ENCODE data around the gene LDLRAD4.

The LDLRAD4 gene

DNA sequence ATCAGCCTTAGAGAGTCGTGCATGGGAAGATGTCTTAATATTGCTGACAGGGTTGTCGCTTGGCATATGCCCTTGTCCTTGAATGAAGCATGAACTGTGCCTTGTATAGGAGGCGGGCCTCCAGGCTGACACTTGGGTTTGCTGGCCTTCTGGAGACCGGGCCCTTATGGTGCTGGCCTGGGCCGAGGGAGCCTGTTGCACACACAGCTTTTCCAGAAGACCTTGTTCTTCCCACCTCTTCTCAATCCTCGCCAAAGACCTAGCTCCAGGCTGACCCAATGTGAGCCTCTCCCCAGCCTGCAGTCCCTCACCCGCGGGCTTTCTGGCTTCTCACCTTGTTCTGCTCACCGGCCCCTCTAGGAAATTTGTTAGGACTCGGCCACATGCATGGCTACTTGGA is 308.7 kb downstream of the LDLRAD4 start:
- DNase-seq (ENCODE audit: low read depth, low spot score): no peak

GRCh38 chr18:13527730-13528129 is 309.2 kb downstream of the LDLRAD4 start:
- no peak for DNase-seq (ENCODE audit: low read depth, low spot score)
- TF ChIP-seq POLR2AphosphoS5 (IDR thresholded peaks at IDR 0.05; ENCODE audit: borderline replicate concordance, low read depth, low read length) (no peak), EZH2 (IDR thresholded peaks at IDR 0.05) (no peak), FOXP2 (optimal IDR thresholded peaks at IDR 0.05; ENCODE audit: control extremely low read depth, extremely low read length, insufficient read depth) (no peak)
- Histone ChIP-seq H3K27ac (no peak overlapping the region), H3K36me3 (ENCODE audit: insufficient read depth, low read length) (no peaks in the 10 kb centered on the region), H3K9ac (ENCODE audit: insufficient read length) (no peak overlapping the region), H3K9me3 (ENCODE audit: low read depth, low read length) (no peaks in the 10 kb centered on the region), H3K4me3 (no peak overlapping the region)

More for the DNA sequence above, 308.7 kb downstream of the LDLRAD4 start:
- Histone ChIP-seq H3K27ac (no peak overlapping the region), H3K9ac (ENCODE audit: insufficient read length) (no peak overlapping the region), H3K36me3 (ENCODE audit: insufficient read depth, low read length) (no peaks in the 10 kb centered on the region), H3K4me3 (no peak overlapping the region), H3K9me3 (ENCODE audit: low read depth, low read length) (no peaks in the 10 kb centered on the region)
- no peak for TF ChIP-seq POLR2AphosphoS5 (IDR thresholded peaks at IDR 0.05; ENCODE audit: borderline replicate concordance, low read depth, low read length)
- TF ChIP-seq FOXP2 (optimal IDR thresholded peaks at IDR 0.05; ENCODE audit: control extremely low read depth, extremely low read length, insufficient read depth): no peak
- TF ChIP-seq EZH2 (IDR thresholded peaks at IDR 0.05): no peak

DNA sequence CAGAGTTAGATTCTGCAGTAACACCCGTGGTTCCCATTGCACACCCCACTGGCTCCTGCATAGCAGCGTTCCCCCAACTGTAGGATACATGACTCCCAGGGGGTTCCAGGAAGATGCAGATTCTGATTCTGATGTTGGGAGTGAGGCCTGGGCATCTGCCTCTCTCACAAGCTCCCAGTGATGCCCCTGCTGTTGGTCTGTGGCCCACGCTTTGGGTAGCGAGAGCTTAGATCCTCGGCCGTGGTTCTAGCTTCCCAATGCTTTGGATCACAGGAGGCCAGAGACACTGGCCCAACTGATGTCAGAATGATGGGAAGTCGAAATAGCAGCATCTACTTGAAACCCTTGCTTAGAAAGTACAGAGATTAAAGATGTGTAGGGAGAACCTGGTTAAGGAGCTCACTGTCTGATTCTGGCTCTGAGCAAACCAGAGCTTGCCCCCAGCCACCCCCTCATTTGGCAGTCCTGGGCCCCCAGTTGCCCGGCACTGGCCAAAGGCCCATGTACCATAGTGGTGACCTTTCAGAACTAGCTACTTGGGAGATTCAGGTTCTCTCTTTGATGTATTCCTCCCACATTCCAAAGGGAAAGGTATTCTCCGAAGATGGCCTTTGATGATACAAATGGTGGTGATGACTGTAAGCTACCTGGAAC is 310.3 kb downstream of the LDLRAD4 start:
- no peaks in the 10 kb centered on the region for H3K9me3 ChIP-seq (ENCODE audit: low read depth, low read length)
- H3K4me3 ChIP-seq: no peak overlapping the region
- no peak for DNase-seq (ENCODE audit: low read depth, low spot score)
- no peak overlapping the region for H3K9ac ChIP-seq (ENCODE audit: insufficient read length)
- H3K36me3 ChIP-seq (ENCODE audit: insufficient read depth, low read length): no peaks in the 10 kb centered on the region
- TF ChIP-seq POLR2AphosphoS5 (IDR thresholded peaks at IDR 0.05; ENCODE audit: borderline replicate concordance, low read depth, low read length) (no peak), EZH2 (IDR thresholded peaks at IDR 0.05) (no peak), FOXP2 (optimal IDR thresholded peaks at IDR 0.05; ENCODE audit: control extremely low read depth, extremely low read length, insufficient read depth) (no peak)
- no peak overlapping the region for H3K27ac ChIP-seq

DNA sequence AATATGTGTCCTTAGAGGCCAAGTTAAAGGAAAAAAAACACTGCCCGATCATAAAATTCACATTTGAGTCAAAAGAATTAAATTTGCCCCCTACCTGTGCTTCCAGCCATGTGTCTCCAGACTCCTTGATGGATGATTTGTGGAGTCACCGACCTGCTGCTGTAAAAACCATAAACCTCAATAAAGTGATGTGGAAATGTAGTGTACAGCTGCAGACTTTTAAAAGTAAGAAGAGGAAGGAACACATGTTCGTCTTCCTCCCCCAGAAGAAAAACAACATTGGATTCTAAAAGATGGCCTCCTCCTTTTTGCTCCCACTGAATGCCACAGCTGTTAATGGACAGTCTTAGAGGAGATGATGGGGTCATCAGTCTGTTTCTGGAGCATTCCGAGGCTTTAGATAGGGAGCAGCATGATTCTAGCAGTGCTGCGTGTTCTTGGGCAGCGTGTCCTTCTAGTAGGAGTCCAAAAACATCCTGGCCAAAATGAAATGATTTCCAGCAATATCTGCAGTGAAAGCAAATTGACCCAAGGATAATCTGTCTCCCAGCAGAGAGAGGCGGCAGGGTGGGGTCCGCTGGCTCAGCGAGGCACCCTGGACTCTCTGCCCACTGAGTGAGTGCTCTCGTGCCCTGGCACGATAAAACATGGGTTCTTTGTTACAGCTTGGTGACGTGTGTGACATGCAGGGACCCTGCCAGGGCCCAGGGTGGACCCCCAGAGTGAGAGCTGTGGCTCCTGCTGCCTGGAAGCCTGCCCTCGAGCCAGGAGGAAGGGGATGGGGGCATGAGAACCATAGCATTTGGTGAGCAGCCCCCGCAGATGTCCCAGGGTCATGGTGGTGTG is 311.7 kb downstream of the LDLRAD4 start:
- no peak for DNase-seq (ENCODE audit: low read depth, low spot score)
- Histone ChIP-seq H3K9ac (ENCODE audit: insufficient read length) (no peak overlapping the region), H3K27ac (no peak overlapping the region), H3K4me3 (no peak overlapping the region), H3K9me3 (ENCODE audit: low read depth, low read length) (no peaks in the 10 kb centered on the region), H3K36me3 (ENCODE audit: insufficient read depth, low read length) (no peaks in the 10 kb centered on the region)
- TF ChIP-seq EZH2 (IDR thresholded peaks at IDR 0.05) (no peak), POLR2AphosphoS5 (IDR thresholded peaks at IDR 0.05; ENCODE audit: borderline replicate concordance, low read depth, low read length) (no peak), FOXP2 (optimal IDR thresholded peaks at IDR 0.05; ENCODE audit: control extremely low read depth, extremely low read length, insufficient read depth) (no peak)

DNA sequence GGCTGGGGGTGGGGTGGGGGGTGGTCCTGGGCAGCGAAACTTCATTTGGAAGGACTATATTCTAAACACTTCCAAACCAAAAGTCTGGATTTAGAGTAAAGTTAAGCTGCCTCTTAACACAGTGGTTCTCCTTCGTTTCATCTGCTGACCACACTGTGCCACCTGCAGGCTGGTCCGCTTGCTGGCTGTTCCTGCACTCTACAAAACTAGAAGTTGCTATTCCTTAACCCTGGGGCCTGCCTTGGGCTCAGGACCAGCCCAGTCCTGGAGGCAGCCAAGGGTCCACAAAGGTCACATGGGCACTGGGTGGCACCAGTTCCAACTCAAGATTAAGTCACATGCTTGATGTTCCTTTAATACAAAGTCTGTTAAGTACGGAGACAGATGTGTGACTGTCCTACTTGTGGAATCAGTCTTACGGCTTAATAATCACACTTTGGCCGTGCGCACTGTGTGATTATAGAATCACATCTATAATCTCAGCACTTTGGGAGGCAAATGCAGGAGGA is 312.4 kb downstream of the LDLRAD4 start:
- Histone ChIP-seq H3K9me3 (ENCODE audit: low read depth, low read length) (no peaks in the 10 kb centered on the region), H3K9ac (ENCODE audit: insufficient read length) (no peak overlapping the region), H3K27ac (no peak overlapping the region), H3K4me3 (no peak overlapping the region), H3K36me3 (ENCODE audit: insufficient read depth, low read length) (no peaks in the 10 kb centered on the region)
- TF ChIP-seq EZH2 (IDR thresholded peaks at IDR 0.05) (no peak), FOXP2 (optimal IDR thresholded peaks at IDR 0.05; ENCODE audit: control extremely low read depth, extremely low read length, insufficient read depth) (no peak), POLR2AphosphoS5 (IDR thresholded peaks at IDR 0.05; ENCODE audit: borderline replicate concordance, low read depth, low read length) (no peak)
- no peak for DNase-seq (ENCODE audit: low read depth, low spot score)

DNA sequence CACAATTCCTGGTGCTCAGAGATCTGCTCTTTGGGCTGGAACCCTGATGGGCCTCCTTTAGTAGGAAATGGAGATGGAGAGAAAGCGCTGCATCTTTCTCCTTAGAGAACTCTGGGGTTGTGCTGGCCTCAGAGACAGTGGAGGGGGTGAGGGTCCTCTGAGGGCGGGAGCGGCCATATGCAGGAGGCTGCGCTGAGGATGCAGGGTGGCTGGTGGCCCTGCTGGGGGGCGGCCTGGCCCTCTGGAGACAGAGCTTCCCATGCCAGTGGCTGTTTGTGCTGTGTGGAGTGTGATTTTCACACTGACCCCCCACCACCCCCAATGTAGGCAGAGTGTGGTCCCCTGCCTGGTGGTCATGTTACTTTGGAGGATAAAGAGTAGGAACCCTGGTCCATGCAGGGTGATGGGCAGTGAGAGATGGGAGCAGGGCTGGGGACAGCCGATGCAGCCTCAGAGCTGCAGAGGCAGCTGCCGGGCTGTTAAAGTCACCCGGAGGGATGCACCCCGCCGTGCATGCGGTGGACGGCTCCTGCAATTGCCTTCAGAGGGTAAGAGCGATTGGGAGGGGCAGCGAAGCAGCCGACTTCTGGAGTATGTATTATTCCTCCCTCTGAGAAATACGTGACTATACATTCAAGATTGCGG is 313.2 kb downstream of the LDLRAD4 start:
- Histone ChIP-seq H3K36me3 (ENCODE audit: insufficient read depth, low read length) (no peaks in the 10 kb centered on the region), H3K9me3 (ENCODE audit: low read depth, low read length) (no peaks in the 10 kb centered on the region), H3K9ac (ENCODE audit: insufficient read length) (no peak overlapping the region), H3K27ac (no peak overlapping the region), H3K4me3 (no peak overlapping the region)
- no peak for DNase-seq (ENCODE audit: low read depth, low spot score)
- TF ChIP-seq POLR2AphosphoS5 (IDR thresholded peaks at IDR 0.05; ENCODE audit: borderline replicate concordance, low read depth, low read length): no peak
- TF ChIP-seq FOXP2 (optimal IDR thresholded peaks at IDR 0.05; ENCODE audit: control extremely low read depth, extremely low read length, insufficient read depth): no peak
- TF ChIP-seq EZH2 (IDR thresholded peaks at IDR 0.05): no peak

DNA sequence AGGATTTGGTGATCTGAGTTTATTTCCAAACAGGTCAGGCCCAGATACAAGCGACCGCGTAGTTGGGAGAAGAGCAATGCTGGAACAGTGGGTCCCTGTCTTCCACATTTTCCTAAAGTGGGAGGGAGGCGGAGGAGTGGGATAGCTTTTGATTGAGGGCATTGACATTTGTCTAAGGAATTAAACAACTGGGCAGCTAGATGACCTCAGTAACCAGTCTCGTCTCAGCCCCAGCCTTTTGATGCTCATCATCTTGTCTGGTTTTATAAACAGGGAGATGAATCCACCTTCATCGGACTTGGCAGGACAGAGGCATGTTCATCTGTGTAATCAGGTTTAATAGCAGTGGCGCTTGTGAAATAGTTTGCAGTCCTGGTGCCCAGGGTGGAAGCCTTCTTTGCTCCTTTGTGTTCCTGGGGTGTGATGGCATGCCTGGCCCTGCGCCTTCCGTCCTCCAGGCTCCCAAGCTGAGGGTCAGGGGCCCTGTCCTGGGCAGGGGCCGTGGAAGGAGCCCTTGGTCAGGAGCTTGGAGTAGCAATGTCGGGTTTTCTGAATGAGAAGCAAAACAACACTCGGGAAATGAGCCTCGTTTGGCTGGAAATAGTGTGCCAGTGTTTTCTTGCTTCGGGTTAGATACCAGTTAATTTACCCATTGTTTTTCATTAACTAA is 314.0 kb downstream of the LDLRAD4 start:
- Histone ChIP-seq H3K9me3 (ENCODE audit: low read depth, low read length) (no peaks in the 10 kb centered on the region), H3K27ac (no peak overlapping the region), H3K36me3 (ENCODE audit: insufficient read depth, low read length) (no peaks in the 10 kb centered on the region), H3K9ac (ENCODE audit: insufficient read length) (no peak overlapping the region), H3K4me3 (no peak overlapping the region)
- DNase-seq (ENCODE audit: low read depth, low spot score): no peak
- TF ChIP-seq FOXP2 (optimal IDR thresholded peaks at IDR 0.05; ENCODE audit: control extremely low read depth, extremely low read length, insufficient read depth) (no peak), EZH2 (IDR thresholded peaks at IDR 0.05) (no peak), POLR2AphosphoS5 (IDR thresholded peaks at IDR 0.05; ENCODE audit: borderline replicate concordance, low read depth, low read length) (no peak)

Measured in SK-N-MC (cell line).